ENCODE measurements around the gene CPA4. TPM values are rescaled to one million over a fixed set of nuclear protein-coding genes. Genes with fewer than 3 reads are reported as not detected.

The CPA4 gene
- total and polyA plus RNA-seq, 2 experiments from 2014 or later = not detected

DNA sequence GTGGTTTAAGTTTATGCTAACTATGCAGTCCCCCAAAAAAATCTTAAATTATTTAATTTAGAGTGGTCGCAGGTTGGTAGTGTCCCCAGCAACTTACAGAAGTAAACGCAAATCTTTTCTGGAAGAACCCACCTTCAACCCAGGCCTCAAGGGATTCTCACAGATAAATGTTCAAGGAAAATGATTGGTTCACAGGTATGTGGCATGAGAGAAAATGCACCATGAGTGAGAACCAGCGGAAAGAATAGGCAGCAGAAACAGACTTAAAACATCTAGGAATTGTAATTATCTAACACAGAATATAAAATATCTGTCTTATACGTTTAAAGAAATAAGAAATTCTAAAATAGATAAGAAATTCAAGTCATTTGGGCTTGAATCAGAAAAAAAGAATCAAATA is 48.9 kb downstream of the CPA4 start:
- H3K27me3 Mint-ChIP-seq (ENCODE audit: insufficient read depth, low read depth, poor library complexity) = peaks cover 5% of the 10 kb centered on the region
- H3K9me2 ChIP-seq (ENCODE audit: insufficient read depth) = peaks cover 19% of the 10 kb centered on the region
- DNase-seq (ENCODE audit: low spot score) (no peak), ATAC-seq (no peak)
- H2AFZ ChIP-seq = no peak overlapping the region
- H3K27ac ChIP-seq (ENCODE audit: low read depth) = no peak overlapping the region
- H3K27me3 ChIP-seq (ENCODE audit: insufficient read depth) = no peaks in the 10 kb centered on the region
- no peaks in the 10 kb centered on the region for H4K20me1 ChIP-seq (replicated peaks; ENCODE audit: insufficient read depth)
- no peak overlapping the region for H3K4me3 Mint-ChIP-seq
- H3K36me3 ChIP-seq (ENCODE audit: insufficient read depth) = no peaks in the 10 kb centered on the region
- H3K27ac Mint-ChIP-seq = no peak overlapping the region
- H3K79me2 ChIP-seq (replicated peaks; ENCODE audit: insufficient read depth) = no peaks in the 10 kb centered on the region
- no peaks in the 10 kb centered on the region for H3F3A ChIP-seq (replicated peaks; ENCODE audit: low read depth)
- H3K4me3 ChIP-seq = no peak overlapping the region
- H3K4me2 ChIP-seq = no peak overlapping the region
- no peaks in the 10 kb centered on the region for H3K9me3 Mint-ChIP-seq
- H3K36me3 Mint-ChIP-seq (ENCODE audit: low read depth) = no peaks in the 10 kb centered on the region
- no peak for TF ChIP-seq EZH2 (IDR thresholded peaks at IDR 0.05; ENCODE audit: low read depth, unreplicated experiment)
- TF ChIP-seq ZNF331 (CRISPR knock-in tag; IDR thresholded peaks at IDR 0.05; ENCODE audit: low read depth) = no peak
- no peak for TF ChIP-seq EZH2phosphoT487 (IDR thresholded peaks at IDR 0.05; ENCODE audit: unreplicated experiment)
- TF ChIP-seq JUNB (IDR thresholded peaks at IDR 0.05; ENCODE audit: unreplicated experiment) = no peak
- no peak for TF ChIP-seq STAT1 (IDR thresholded peaks at IDR 0.05; ENCODE audit: unreplicated experiment)
- TF ChIP-seq, protein P1, sequence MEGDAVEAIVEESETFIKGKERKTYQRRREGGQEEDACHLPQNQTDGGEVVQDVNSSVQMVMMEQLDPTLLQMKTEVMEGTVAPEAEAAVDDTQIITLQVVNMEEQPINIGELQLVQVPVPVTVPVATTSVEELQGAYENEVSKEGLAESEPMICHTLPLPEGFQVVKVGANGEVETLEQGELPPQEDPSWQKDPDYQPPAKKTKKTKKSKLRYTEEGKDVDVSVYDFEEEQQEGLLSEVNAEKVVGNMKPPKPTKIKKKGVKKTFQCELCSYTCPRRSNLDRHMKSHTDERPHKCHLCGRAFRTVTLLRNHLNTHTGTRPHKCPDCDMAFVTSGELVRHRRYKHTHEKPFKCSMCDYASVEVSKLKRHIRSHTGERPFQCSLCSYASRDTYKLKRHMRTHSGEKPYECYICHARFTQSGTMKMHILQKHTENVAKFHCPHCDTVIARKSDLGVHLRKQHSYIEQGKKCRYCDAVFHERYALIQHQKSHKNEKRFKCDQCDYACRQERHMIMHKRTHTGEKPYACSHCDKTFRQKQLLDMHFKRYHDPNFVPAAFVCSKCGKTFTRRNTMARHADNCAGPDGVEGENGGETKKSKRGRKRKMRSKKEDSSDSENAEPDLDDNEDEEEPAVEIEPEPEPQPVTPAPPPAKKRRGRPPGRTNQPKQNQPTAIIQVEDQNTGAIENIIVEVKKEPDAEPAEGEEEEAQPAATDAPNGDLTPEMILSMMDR (conservative IDR thresholded peaks at IDR 0.05; ENCODE audit: low read depth in 2 of 2) = no peak
- TF ChIP-seq, protein P2, sequence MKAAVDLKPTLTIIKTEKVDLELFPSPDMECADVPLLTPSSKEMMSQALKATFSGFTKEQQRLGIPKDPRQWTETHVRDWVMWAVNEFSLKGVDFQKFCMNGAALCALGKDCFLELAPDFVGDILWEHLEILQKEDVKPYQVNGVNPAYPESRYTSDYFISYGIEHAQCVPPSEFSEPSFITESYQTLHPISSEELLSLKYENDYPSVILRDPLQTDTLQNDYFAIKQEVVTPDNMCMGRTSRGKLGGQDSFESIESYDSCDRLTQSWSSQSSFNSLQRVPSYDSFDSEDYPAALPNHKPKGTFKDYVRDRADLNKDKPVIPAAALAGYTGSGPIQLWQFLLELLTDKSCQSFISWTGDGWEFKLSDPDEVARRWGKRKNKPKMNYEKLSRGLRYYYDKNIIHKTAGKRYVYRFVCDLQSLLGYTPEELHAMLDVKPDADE (IDR thresholded peaks at IDR 0.05) = no peak
- no peak for TF ChIP-seq NANOG (IDR thresholded peaks at IDR 0.05; ENCODE audit: borderline replicate concordance)
- TF ChIP-seq, protein P3, sequence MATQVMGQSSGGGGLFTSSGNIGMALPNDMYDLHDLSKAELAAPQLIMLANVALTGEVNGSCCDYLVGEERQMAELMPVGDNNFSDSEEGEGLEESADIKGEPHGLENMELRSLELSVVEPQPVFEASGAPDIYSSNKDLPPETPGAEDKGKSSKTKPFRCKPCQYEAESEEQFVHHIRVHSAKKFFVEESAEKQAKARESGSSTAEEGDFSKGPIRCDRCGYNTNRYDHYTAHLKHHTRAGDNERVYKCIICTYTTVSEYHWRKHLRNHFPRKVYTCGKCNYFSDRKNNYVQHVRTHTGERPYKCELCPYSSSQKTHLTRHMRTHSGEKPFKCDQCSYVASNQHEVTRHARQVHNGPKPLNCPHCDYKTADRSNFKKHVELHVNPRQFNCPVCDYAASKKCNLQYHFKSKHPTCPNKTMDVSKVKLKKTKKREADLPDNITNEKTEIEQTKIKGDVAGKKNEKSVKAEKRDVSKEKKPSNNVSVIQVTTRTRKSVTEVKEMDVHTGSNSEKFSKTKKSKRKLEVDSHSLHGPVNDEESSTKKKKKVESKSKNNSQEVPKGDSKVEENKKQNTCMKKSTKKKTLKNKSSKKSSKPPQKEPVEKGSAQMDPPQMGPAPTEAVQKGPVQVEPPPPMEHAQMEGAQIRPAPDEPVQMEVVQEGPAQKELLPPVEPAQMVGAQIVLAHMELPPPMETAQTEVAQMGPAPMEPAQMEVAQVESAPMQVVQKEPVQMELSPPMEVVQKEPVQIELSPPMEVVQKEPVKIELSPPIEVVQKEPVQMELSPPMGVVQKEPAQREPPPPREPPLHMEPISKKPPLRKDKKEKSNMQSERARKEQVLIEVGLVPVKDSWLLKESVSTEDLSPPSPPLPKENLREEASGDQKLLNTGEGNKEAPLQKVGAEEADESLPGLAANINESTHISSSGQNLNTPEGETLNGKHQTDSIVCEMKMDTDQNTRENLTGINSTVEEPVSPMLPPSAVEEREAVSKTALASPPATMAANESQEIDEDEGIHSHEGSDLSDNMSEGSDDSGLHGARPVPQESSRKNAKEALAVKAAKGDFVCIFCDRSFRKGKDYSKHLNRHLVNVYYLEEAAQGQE (IDR thresholded peaks at IDR 0.05; ENCODE audit: unreplicated experiment) = no peak
- TF ChIP-seq, protein P4, sequence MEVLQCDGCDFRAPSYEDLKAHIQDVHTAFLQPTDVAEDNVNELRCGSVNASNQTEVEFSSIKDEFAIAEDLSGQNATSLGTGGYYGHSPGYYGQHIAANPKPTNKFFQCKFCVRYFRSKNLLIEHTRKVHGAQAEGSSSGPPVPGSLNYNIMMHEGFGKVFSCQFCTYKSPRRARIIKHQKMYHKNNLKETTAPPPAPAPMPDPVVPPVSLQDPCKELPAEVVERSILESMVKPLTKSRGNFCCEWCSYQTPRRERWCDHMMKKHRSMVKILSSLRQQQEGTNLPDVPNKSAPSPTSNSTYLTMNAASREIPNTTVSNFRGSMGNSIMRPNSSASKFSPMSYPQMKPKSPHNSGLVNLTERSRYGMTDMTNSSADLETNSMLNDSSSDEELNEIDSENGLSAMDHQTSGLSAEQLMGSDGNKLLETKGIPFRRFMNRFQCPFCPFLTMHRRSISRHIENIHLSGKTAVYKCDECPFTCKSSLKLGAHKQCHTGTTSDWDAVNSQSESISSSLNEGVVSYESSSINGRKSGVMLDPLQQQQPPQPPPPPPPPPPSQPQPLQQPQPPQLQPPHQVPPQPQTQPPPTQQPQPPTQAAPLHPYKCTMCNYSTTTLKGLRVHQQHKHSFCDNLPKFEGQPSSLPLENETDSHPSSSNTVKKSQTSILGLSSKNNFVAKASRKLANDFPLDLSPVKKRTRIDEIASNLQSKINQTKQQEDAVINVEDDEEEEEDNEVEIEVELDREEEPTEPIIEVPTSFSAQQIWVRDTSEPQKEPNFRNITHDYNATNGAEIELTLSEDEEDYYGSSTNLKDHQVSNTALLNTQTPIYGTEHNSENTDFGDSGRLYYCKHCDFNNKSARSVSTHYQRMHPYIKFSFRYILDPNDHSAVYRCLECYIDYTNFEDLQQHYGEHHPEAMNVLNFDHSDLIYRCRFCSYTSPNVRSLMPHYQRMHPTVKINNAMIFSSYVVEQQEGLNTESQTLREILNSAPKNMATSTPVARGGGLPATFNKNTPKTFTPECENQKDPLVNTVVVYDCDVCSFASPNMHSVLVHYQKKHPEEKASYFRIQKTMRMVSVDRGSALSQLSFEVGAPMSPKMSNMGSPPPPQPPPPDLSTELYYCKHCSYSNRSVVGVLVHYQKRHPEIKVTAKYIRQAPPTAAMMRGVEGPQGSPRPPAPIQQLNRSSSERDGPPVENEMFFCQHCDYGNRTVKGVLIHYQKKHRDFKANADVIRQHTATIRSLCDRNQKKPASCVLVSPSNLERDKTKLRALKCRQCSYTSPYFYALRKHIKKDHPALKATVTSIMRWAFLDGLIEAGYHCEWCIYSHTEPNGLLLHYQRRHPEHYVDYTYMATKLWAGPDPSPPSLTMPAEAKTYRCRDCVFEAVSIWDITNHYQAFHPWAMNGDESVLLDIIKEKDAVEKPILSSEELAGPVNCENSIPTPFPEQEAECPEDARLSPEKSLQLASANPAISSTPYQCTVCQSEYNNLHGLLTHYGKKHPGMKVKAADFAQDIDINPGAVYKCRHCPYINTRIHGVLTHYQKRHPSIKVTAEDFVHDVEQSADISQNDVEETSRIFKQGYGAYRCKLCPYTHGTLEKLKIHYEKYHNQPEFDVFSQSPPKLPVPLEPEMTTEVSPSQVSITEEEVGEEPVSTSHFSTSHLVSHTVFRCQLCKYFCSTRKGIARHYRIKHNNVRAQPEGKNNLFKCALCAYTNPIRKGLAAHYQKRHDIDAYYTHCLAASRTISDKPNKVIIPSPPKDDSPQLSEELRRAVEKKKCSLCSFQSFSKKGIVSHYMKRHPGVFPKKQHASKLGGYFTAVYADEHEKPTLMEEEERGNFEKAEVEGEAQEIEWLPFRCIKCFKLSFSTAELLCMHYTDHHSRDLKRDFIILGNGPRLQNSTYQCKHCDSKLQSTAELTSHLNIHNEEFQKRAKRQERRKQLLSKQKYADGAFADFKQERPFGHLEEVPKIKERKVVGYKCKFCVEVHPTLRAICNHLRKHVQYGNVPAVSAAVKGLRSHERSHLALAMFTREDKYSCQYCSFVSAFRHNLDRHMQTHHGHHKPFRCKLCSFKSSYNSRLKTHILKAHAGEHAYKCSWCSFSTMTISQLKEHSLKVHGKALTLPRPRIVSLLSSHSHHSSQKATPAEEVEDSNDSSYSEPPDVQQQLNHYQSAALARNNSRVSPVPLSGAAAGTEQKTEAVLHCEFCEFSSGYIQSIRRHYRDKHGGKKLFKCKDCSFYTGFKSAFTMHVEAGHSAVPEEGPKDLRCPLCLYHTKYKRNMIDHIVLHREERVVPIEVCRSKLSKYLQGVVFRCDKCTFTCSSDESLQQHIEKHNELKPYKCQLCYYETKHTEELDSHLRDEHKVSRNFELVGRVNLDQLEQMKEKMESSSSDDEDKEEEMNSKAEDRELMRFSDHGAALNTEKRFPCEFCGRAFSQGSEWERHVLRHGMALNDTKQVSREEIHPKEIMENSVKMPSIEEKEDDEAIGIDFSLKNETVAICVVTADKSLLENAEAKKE (CRISPR knock-in tag; IDR thresholded peaks at IDR 0.05) = no peak
- no peak for TF ChIP-seq POLR2AphosphoS5 (IDR thresholded peaks at IDR 0.05; ENCODE audit: low read depth)
- TF ChIP-seq ZNF114 (CRISPR knock-in tag; IDR thresholded peaks at IDR 0.05) = no peak
- TF ChIP-seq CREB1 (CRISPR knock-in tag; IDR thresholded peaks at IDR 0.05; ENCODE audit: low read depth) = no peak
- peaks cover 31% of the 10 kb centered on the region for H3K4me1 ChIP-seq (ENCODE audit: insufficient read depth)
- H3K4me1 Mint-ChIP-seq = peaks cover 30% of the 10 kb centered on the region

Data from GM23338 (cell line).